ENCODE data around the gene SLC22A5.

DNA sequence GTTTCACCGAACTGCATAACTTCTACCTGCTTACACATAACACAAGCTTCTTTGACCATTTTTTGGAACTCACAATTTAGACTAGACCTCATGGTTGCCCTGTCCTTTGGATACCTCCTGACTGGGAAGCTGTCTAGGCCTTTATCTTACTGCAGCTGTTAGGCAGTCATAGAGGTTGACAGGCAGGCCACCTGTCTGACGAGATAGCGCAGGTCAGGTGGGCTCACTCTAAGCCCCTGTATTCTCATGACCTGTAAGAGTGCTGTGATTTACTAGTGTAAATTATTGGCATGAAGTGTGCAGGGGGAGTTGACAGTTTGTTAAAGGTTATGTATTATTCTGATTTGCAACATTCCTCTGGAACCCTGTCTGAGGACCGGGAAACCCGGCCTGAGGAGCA is 46.3 kb upstream of the SLC22A5 start:
- TF ChIP-seq, protein P1, sequence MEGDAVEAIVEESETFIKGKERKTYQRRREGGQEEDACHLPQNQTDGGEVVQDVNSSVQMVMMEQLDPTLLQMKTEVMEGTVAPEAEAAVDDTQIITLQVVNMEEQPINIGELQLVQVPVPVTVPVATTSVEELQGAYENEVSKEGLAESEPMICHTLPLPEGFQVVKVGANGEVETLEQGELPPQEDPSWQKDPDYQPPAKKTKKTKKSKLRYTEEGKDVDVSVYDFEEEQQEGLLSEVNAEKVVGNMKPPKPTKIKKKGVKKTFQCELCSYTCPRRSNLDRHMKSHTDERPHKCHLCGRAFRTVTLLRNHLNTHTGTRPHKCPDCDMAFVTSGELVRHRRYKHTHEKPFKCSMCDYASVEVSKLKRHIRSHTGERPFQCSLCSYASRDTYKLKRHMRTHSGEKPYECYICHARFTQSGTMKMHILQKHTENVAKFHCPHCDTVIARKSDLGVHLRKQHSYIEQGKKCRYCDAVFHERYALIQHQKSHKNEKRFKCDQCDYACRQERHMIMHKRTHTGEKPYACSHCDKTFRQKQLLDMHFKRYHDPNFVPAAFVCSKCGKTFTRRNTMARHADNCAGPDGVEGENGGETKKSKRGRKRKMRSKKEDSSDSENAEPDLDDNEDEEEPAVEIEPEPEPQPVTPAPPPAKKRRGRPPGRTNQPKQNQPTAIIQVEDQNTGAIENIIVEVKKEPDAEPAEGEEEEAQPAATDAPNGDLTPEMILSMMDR (IDR thresholded peaks at IDR 0.05): no peak
- TF ChIP-seq MAZ (IDR thresholded peaks at IDR 0.05; ENCODE audit: borderline replicate concordance, low read depth, low read length): no peak
- TF ChIP-seq POLR2A (IDR thresholded peaks at IDR 0.05; ENCODE audit: low read length): no peak
- TF ChIP-seq, protein P2, sequence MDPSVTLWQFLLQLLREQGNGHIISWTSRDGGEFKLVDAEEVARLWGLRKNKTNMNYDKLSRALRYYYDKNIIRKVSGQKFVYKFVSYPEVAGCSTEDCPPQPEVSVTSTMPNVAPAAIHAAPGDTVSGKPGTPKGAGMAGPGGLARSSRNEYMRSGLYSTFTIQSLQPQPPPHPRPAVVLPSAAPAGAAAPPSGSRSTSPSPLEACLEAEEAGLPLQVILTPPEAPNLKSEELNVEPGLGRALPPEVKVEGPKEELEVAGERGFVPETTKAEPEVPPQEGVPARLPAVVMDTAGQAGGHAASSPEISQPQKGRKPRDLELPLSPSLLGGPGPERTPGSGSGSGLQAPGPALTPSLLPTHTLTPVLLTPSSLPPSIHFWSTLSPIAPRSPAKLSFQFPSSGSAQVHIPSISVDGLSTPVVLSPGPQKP (IDR thresholded peaks at IDR 0.05; ENCODE audit: low read depth, low read length): no peak
- no peak for TF ChIP-seq CBX8 (IDR thresholded peaks at IDR 0.05)
- no peak for TF ChIP-seq RFX5 (IDR thresholded peaks at IDR 0.05)
- no peak for TF ChIP-seq SREBF2 (IDR thresholded peaks at IDR 0.05)
